COR-L47 (cell line): ENCODE results near the gene CYTH1.

Source experiments
- DNase-seq: peaks from one replicate; lab custom pipeline; 2025; lab: John Stamatoyannopoulos, UW

Gene CYTH1

DNA sequence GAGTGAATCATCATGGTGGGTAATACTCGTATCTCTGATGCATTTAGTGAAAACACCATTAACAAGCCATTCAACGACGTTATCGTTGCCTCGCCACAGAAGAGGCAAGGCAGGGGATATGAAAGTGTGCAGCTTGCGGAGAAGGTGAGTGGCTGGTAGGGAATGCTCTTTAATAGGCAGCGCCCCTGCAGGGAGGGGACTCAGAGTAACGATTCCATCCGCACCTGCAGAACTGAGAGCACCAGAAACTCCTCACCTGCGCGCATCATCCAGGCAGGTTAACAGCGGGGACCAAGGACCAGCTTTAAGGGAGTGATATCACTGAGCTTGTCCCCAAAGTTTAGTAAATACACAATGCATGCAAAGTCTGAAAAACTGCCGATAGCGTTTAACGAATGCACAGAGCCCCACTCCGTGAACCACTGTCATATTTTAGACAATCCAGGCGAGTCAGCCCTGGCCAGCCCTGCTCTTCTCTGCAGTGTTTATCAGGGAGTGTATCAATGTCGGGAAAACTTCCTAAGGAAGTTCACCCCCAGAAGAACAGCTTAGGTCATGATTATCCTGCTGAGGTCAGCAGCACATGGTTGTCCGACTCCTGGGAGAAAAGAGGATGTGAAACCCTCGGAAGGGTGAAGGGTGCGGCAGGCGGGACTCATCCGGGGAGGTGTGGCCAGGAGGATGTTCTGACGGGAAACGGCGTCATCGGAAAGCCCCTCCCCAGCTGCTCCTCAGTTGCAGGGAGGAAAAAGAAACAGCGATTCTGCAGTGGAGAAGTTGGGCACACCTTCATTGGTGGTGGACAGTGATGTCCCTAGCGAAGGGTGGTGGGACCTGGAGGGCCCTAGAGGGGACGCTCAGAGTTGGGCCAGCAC, 136.4 kb downstream of the CYTH1 start:
- no peak for DNase-seq

DNA sequence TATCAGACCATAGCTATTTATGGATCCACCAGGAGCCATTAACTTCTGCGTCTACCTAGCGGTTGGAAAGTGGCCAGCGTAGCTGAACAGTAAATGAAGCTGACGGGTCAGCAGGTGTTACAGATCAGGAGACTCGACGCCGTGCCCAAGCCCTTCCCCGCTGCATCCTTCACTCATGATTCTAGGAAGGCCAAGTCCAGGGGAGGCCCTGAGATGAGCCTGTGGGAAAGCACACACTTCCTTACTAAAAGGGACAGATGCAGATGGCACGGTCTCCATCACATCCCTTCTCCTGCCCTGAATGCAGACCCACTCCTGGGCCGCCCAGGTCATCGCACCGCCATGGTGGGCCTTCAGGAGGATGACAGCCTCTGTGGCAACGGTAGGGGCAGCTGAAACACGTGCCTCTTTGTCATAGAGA, 137.1 kb downstream of the CYTH1 start:
- DNase-seq = no peak

DNA sequence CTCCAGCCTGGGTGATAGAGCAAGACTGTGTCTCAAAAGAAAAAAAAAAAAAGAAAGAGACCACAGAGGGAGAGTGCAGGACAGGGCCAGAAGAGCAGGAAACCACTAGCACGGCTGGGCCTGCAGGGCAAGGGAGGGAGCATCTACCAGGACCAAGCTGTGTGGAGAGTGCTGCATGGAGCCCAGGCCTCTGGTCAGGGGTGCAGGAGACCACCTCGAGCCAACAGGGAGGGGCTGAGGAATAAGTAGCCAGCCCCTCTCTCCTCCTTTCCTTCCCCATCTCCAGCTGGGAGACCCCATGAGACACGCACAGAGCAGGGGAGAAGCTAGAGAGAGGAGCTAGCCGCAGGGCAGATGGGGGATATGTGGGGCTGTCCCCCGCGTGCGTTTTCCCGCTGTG, 137.8 kb downstream of the CYTH1 start:
- DNase-seq = no peak

DNA sequence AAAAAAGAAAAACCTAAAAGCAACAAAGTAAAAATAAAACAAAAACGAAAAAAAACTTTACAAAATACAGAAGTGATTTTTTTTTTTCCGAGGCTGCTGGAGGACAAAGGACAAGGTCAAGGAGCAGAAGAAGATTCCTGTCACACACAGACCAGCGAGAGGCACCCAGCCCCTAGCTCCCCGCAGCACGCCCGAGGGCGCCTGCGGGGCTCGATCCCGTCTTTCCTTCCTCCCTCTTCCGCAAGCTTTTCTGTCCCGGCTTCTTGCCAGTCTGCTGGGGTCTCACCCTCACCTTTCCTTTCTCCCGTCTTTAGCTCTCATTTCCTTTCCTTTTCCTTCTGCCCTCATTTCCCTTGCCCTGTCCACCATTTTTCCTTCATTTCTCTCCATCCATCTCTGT, 138.7 kb downstream of the CYTH1 start:
- DNase-seq = no peak

DNA sequence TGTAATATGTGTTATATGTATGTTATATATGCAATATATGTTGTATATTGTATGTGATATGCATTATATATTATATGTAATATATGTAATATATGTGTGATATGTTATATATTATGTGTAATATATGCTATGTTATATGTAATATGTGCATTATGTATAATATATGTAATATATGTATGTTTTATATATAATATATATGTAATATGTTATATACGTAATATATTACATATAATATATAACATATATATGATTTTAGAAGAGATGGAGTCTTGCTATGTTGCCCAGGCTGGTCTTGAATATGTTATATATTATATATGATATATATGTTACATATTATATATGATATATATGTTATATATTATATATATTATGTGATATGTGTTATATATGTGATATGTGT, 139.4 kb downstream of the CYTH1 start:
- no peak for DNase-seq

DNA sequence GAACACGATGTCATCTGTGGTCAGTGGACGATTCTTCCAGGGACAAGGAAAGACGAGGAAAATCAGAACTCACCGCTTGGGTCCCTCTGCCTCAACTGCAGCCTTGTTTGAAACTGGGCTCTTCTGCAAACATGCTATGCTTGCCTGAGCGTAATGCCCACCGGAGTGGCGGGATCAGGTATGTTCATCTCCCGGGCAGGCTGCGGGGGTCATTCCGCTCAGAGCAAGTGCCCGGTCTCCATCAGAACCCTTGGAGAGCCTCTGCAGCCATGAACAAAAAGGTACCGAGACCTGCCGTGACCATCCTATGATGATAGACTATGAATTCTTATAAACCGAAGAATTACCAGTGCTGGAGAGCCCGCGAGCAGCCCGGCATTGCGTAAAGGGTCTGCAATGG, 140.4 kb downstream of the CYTH1 start:
- no peak for DNase-seq

DNA sequence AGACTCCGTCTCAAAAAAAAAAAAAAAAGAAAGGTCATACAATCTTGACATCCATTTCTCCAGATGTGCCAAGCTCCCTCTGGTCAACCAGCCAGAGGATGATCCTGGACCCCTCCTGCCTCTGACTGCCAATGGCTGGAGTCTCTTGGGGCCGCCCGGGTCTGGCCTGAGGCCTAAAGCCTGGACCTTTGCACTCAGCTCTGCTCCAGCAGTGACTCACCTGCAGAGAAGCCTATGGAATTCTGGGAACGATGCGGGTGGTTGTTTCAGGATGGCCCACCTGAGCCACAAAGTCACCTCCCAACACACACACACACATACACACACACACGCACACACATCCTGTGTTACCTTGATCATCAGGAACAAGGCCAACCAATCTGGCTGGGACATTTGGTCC, 140.8 kb downstream of the CYTH1 start:
- no peak for DNase-seq

DNA sequence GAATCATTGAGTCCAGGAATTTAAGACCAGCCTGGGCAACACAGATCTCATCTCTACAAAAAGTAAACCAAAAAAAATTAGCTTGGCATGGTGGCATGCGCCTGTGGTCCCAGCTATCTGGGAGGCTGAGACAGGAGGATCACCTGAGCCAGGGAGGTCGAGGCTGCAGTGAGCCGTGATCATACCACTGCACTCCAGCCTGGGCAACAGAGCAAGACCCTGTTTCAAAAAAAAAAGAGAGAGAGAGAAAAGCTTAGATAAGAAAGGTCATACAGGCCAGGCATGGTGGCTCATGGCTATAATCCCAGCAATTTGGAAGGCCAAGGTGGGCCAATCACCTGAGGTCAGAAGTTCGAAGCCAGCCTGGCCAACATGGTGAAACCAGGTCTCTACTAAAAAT, 141.4 kb downstream of the CYTH1 start:
- no peak for DNase-seq

DNA sequence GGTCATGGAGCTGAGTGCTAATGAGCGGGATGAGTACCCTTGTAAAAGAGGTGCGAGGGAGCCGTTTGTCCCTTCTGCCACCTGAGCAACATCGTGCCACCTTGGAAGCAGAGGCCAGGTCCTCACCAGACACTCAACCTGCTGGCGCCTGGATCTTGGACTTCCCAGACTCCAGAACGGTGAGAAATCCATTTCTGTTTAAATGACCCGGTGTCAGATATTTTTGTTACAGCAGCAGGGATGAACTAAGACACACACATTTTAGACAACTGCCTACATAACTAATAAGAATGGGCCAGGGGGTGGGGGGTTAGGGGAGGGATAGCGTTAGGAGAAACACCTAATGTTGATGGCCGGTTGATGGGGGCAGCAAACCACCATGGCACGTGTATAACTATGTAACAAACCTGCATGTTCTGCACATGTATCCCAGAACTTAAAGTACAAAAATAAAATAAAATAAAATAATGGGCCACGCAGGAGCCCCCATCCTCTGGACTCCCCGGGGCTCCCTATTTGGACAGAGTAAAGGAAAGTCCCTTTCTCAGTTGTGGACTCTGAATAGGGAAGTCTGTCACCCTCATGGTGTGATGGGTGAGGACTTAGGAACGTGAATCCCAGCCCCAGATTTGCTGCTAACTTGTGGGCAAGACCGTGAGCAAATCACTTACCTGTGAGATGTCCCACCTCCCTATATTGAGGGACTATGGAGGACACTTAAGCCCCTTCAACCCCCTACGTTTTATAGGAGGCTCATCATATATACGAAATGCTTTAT, 144.2 kb downstream of the CYTH1 start:
- DNase-seq = no peak

DNA sequence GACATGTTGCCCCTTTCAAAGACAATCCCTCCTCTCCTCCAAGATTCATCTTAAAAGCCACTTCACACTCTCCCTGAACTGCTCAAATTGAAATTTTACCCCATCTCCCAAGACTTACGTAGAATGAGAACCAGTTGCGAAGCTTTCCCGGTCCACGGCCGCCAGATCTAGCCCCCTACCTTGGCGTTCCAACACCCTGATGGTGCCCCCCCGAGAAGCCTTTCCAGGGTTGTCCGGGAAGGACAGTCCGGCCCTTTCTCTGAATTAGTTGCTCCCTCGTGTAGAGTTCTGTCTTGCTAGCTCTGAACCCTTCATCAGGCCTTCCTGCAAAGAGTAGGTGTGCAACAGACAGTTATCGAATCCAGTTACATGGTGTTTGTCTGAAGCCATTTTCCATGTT, 144.9 kb downstream of the CYTH1 start:
- no peak for DNase-seq

DNA sequence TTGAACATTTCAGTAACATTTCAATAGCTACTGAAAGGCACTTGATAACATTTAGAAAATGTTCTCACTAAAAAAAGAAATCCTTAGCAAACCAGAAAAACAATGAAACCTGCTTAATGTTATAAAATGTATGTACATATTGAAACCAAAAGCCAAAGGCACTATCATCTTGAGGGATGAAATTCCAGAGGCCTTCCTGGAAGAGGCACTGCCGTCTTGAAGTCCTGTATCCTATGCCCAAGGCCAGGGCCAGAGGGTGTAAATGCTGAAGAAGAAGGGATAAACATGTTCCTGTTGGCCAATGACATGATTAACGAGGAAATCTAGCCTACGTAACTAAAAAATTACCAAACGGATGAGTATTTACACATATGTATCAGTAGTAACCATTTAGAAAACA, 147.9 kb downstream of the CYTH1 start:
- DNase-seq = no peak

DNA sequence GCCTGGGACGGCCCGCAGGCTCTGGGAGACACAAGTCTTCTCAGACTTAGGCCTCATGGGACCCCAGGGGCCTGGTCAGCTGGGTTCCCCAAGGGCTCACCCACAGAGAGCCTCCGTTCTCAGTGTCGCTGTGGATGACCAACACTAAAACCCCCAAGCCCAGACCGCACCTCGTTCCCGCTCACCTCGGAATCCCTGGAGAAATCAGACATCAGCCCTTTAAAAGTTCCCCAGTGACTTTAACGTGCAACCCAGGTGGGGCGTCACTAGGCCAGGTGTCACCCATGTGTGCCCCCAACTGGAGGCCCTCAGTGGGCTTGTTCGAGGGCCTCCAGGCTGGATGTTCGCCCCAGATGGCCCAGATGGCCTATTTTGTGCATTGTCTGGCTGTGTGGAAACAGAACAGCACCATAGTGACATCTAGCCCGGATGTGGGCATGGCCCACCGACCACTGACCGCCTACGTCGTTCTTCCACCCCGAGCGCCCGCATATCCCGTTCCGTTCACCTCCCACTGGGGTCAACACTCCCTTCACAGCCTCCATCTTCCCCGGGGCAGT, 152.6 kb downstream of the CYTH1 start:
- DNase-seq = no peak

DNA sequence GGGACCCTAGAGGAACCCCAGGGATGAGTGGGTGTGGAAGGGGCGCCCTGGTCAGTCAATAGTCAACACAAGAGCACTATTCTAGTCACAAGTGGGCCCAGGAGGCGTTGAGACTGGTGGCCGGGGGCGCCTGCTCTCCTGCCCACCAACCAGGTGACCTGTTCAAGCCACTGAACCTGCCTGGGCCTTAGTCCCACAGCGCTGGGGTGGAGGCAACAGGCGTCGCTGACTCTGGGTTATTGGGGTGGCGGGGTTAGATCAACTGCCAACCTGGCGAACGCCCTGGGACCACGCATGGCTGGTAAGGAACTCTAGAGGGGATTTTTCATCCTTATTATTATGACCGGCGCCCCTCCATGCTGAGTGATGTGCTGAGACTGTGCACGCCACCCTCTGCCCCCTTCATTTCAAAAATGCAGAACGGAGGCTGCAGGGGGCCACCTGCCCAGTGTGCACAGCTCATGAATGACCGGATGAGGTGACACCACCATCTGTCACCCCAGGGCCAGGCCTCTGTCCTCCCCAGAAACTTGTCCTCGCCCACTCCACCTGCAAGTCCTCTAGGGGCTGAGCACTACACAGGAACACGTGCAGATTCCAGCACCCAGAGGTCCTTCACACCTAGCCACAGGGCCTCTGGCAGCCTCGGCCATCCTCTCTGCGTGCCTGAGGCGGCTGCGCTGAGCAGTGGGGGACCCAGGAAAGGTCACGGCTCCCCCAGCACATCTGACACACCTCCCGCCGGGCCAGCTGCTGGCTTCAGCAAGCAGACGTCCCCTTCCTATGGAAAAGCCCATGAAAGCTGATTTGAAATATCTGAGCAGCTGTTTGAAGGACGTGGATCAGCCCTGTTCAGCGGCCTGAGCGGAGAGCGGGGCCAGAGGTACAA, 153.3 kb downstream of the CYTH1 start:
- no peak for DNase-seq

DNA sequence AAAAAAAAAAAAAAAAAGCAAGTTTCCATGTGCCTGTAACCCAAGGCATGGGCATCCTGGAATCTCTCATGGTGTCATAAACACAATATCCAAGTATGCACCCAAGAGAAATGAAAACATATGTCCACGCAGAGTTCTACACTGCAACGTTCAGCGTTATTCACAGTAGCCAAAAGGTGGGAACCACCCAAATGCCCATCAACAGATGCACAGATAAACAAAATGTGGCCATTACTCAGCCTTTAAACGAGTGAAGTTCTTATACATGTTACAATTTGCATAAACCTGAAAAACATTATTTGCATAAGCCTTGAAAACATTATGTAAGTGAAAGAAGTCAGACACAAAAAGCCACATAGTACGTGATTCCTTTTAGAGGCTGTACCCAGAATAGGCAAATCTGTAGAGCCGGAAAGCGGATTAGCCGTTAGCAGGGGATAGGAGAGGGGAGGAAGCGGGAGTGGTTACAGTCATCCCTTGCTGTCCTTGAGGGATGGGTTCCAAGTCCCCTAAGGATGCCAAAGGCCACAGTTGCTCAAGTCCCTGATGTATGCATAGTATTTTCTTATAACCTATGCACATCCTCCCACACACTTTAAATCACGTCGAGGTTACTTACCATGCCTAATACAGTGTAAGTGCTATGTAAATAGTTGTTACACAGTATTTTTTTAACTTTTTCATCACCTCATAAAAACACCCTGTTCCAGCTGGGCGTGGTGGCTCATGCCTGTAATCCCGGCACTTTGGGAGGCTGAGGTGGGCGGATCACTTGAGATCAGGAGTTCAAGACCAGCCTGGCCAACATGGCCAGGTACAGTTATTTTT, 157.5 kb downstream of the CYTH1 start:
- DNase-seq = no peak
